SK-N-SH (cell line): ENCODE measurements around the gene CCSER1. TPM values are rescaled to one million over a fixed set of nuclear protein-coding genes. Genes with fewer than 3 reads are reported as not detected.

Source experiments
- CTCF ChIA-PET: fragments of 300-600, 350-600 bp; formaldehyde crosslinking; extraction: SDS; loops from one replicate; lab custom pipeline; 2021; lab: Yijun Ruan, JAX
- POLR2A ChIA-PET: fragments of 350-600 bp; sonication (Branson Sonifier 250); formaldehyde crosslinking; extraction: SDS; loops from one replicate; lab custom pipeline; 2020; ENCODE audit warnings: antibody characterized with exemption, inconsistent platforms; lab: Yijun Ruan, JAX
- DNase-seq: peaks from one replicate; pipeline ENCODE4 v3.0.0; 2012
- H2AFZ ChIP-seq: fragments of 200-600 bp; sonication (generic); 2 replicates; pipeline ENCODE4 v1.8.1; 2016; ENCODE audit warnings: antibody characterized with exemption, mild to moderate bottlenecking, low read depth
- H3F3A ChIP-seq: fragments of 200-600 bp; sonication (generic); replicated peaks from 2 replicates; pipeline ENCODE3; 2016; ENCODE audit warnings: antibody characterized with exemption, mild to moderate bottlenecking; ENCODE audit not compliant: insufficient read depth
- H3K27ac ChIP-seq, 2 experiments: fragments of 200-500 bp in 1 of 2; fragments of 200-600 bp in 1 of 2; sonication (Bioruptor generic) in 1 of 2; sonication (generic), shearing (Covaris generic) in 1 of 2; 2 replicates each; pipeline versions ENCODE4 v1.5.1 to v1.6.1; 2014 to 2016; ENCODE audit warnings: low read depth in 2 of 2, inconsistent platforms in 1 of 2, low read length in 1 of 2, mild to moderate bottlenecking in 1 of 2, mixed read lengths in 1 of 2
- H3K27me3 ChIP-seq: fragments of 200-600 bp; sonication (generic), shearing (Covaris generic); 2 replicates; pipeline ENCODE4 v1.6.1; 2016; ENCODE audit warnings: mixed run types; ENCODE audit not compliant: insufficient read depth
- H3K36me3 ChIP-seq, 2 experiments: fragments of 200-500 bp in 1 of 2; fragments of 200-600 bp in 1 of 2; sonication (Bioruptor generic) in 1 of 2; sonication (generic) in 1 of 2; replicated peaks in 1 of 2; 2 replicates each; pipeline versions ENCODE3 to v1.5.1; 2014 to 2016; ENCODE audit warnings: low read length in 1 of 2, mild to moderate bottlenecking in 1 of 2; ENCODE audit not compliant: insufficient read depth in 2 of 2, control insufficient read depth in 1 of 2
- H3K4me1 ChIP-seq, 2 experiments: fragments of 200-500 bp in 1 of 2; fragments of 200-600 bp in 1 of 2; sonication (Bioruptor generic) in 1 of 2; sonication (generic), shearing (Covaris generic) in 1 of 2; 2 replicates each; pipeline versions ENCODE4 v1.5.1 to v1.6.1; 2014 to 2016; ENCODE audit warnings: low read depth in 1 of 2, low read length in 1 of 2, mixed run types in 1 of 2; ENCODE audit not compliant: insufficient read depth in 2 of 2, control insufficient read depth in 1 of 2
- H3K4me2 ChIP-seq: fragments of 200-600 bp; sonication (generic), shearing (Covaris generic); 2 replicates; pipeline ENCODE4 v1.6.1; 2017; ENCODE audit warnings: mixed run types
- H3K4me3 ChIP-seq, 2 experiments: fragments of 200-500 bp in 1 of 2; fragments of 200-600 bp in 1 of 2; sonication (Bioruptor generic) in 1 of 2; sonication (generic), shearing (Covaris generic) in 1 of 2; 2 replicates each; pipeline versions ENCODE4 v1.5.1 to v1.8.1; 2014 to 2016; ENCODE audit warnings: low read depth in 2 of 2, inconsistent platforms in 1 of 2, low read length in 1 of 2, mild to moderate bottlenecking in 1 of 2, mixed read lengths in 1 of 2, moderate library complexity in 1 of 2
- H3K79me2 ChIP-seq: fragments of 200-600 bp; sonication (generic); 2 replicates; pipeline ENCODE4 v1.8.1; 2017; ENCODE audit warnings: mild to moderate bottlenecking; ENCODE audit not compliant: insufficient read depth
- H3K9ac ChIP-seq: fragments of 200-600 bp; sonication (generic); 2 replicates; pipeline ENCODE4 v1.6.1; 2017; ENCODE audit warnings: mixed run types
- H3K9me2 ChIP-seq: fragments of 200-600 bp; sonication (generic); 2 replicates; pipeline ENCODE4 v1.6.1; 2017; ENCODE audit warnings: mixed run types
- H3K9me3 ChIP-seq: fragments of 200-600 bp; sonication (generic); 2 replicates; pipeline ENCODE4 v1.6.1; 2017; ENCODE audit warnings: mixed run types, mild to moderate bottlenecking, moderate library complexity
- H4K20me1 ChIP-seq: fragments of 200-600 bp; sonication (generic); 2 replicates; pipeline ENCODE4 v1.6.1; 2017; ENCODE audit warnings: mild to moderate bottlenecking, mixed run types; ENCODE audit not compliant: insufficient read depth
- ELF1 ChIP-seq: IDR thresholded peaks from 2 replicates; pipeline ENCODE4 v1.4.0; 2012
- FOSL2 ChIP-seq: IDR thresholded peaks from 2 replicates; pipeline ENCODE4 v1.4.0; 2012; ENCODE audit warnings: low read depth, mild to moderate bottlenecking, moderate library complexity, borderline replicate concordance
- FOXJ3 ChIP-seq: sonication (generic); formaldehyde crosslinking; IDR thresholded peaks from 2 replicates; pipeline ENCODE4 v1.5.1; 2020; ENCODE audit warnings: mild to moderate bottlenecking, missing genetic modification reagents
- GABPA ChIP-seq: IDR thresholded peaks from 2 replicates; pipeline ENCODE4 v1.4.0; 2012; ENCODE audit warnings: low read depth, mild to moderate bottlenecking
- JUND ChIP-seq: IDR thresholded peaks from 2 replicates; pipeline ENCODE4 v1.4.0; 2012
- NRF1 ChIP-seq: IDR thresholded peaks from 2 replicates; pipeline ENCODE4 v1.6.1; 2012; ENCODE audit warnings: low read depth, mild to moderate bottlenecking, low read length
- POLR2AphosphoS5 ChIP-seq: IDR thresholded peaks from 2 replicates; pipeline ENCODE4 v1.6.1; 2012; ENCODE audit warnings: low read depth, low read length
- RAD21 ChIP-seq: IDR thresholded peaks from 2 replicates; pipeline ENCODE4 v1.6.1; 2012; ENCODE audit warnings: mild to moderate bottlenecking, low read length
- RXRA ChIP-seq: IDR thresholded peaks from 2 replicates; pipeline ENCODE4 v1.4.0; 2012; ENCODE audit warnings: low read depth, mild to moderate bottlenecking, borderline replicate concordance
- SMC3 ChIP-seq: IDR thresholded peaks from 2 replicates; pipeline ENCODE4 v1.6.1; 2012; ENCODE audit warnings: low read depth, low read length, improper control_type of control experiment
- WGBS: methylation state at CpG from one replicate; pipeline ENCODE4 v1.1.6; 2017; ENCODE audit warnings: low lambda C conversion rate; 5-methylcytosine and 5-hydroxymethylcytosine counted together
- polyA plus RNA-seq, 3 experiments: library from polyadenylated mRNA; depleted of rRNA; stranded (reverse); fragments of >200 nt; gene quantifications; 2 replicates each; pipeline ENCODE4 v1.2.3, GENCODE V29; 2012
- TF ChIP-seq, protein P1 (sequence below): fragments of 200-600 bp; sonication (generic); IDR thresholded peaks from 2 replicates; pipeline ENCODE4 v1.6.1; 2017; ENCODE audit warnings: antibody characterized with exemption, mild to moderate bottlenecking, moderate library complexity
- TF ChIP-seq, protein P2 (sequence below): IDR thresholded peaks from 2 replicates; pipeline ENCODE4 v1.4.0; 2012; ENCODE audit warnings: low read depth, borderline replicate concordance

The CCSER1 gene
- polyA plus RNA-seq, 1 of the 3 experiments (the other 2 are of a cell fraction): 0.05 TPM

DNA sequence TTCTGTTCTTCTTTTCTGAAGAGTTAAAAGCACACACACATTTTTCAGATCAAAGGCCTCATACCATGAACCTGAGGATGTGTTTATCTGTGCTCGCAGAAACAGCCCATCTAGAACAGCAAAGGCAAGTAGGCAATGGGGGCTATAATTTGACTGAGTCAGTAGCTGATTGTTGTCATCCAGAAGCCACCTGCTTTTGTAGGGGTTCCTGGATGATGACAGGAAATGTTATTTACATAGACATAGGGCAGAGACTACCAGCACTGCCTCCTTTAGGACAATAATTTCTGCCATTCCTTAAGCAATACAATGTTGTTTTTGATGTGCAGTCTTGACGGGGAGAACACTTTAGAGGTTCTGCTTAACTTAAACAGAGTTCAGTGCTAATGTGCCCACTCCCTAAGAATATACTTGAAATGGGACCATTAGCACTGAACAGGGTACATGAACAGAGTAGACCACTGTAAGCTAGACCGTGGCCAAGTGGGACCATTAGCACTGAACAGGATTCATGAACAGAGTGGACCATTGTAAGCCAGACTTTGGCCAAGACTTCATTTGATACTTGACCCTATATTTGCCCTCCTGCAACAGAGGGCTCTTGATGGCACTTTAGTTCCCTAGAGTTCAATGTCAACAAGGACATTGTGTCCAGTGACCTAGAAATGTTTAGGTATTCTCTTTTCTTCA is 42.8 kb upstream of the CCSER1 start:
- H3K9me2 ChIP-seq: no peaks in the 10 kb centered on the region
- no peak overlapping the region for H3K4me3 ChIP-seq
- ChIA-PET CTCF (no interaction called here), POLR2A (no interaction called here)
- no peaks in the 10 kb centered on the region for H3K27me3 ChIP-seq
- H3K79me2 ChIP-seq: no peaks in the 10 kb centered on the region
- H3K4me2 ChIP-seq: no peak overlapping the region
- no peak for DNase-seq
- H2AFZ ChIP-seq: no peak overlapping the region
- H3K36me3 ChIP-seq: no peaks in the 10 kb centered on the region
- H3K9ac ChIP-seq: no peak overlapping the region
- TF ChIP-seq SMC3 (no peak), JUND (no peak), NRF1 (no peak), RXRA (no peak), FOSL2 (no peak), FOXJ3 (CRISPR knock-in tag) (no peak), POLR2AphosphoS5 (no peak), RAD21 (no peak)
- TF ChIP-seq, protein P1, sequence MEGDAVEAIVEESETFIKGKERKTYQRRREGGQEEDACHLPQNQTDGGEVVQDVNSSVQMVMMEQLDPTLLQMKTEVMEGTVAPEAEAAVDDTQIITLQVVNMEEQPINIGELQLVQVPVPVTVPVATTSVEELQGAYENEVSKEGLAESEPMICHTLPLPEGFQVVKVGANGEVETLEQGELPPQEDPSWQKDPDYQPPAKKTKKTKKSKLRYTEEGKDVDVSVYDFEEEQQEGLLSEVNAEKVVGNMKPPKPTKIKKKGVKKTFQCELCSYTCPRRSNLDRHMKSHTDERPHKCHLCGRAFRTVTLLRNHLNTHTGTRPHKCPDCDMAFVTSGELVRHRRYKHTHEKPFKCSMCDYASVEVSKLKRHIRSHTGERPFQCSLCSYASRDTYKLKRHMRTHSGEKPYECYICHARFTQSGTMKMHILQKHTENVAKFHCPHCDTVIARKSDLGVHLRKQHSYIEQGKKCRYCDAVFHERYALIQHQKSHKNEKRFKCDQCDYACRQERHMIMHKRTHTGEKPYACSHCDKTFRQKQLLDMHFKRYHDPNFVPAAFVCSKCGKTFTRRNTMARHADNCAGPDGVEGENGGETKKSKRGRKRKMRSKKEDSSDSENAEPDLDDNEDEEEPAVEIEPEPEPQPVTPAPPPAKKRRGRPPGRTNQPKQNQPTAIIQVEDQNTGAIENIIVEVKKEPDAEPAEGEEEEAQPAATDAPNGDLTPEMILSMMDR: no peak
- TF ChIP-seq, protein P2, sequence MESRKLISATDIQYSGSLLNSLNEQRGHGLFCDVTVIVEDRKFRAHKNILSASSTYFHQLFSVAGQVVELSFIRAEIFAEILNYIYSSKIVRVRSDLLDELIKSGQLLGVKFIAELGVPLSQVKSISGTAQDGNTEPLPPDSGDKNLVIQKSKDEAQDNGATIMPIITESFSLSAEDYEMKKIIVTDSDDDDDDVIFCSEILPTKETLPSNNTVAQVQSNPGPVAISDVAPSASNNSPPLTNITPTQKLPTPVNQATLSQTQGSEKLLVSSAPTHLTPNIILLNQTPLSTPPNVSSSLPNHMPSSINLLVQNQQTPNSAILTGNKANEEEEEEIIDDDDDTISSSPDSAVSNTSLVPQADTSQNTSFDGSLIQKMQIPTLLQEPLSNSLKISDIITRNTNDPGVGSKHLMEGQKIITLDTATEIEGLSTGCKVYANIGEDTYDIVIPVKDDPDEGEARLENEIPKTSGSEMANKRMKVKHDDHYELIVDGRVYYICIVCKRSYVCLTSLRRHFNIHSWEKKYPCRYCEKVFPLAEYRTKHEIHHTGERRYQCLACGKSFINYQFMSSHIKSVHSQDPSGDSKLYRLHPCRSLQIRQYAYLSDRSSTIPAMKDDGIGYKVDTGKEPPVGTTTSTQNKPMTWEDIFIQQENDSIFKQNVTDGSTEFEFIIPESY: no peak
- H4K20me1 ChIP-seq: no peaks in the 10 kb centered on the region
- no peaks in the 10 kb centered on the region for H3F3A ChIP-seq
- 64% methylated on average over 3 of the region's 3 CpGs for WGBS
- no peaks in the 10 kb centered on the region for H3K9me3 ChIP-seq
- no peak overlapping the region for H3K27ac ChIP-seq
- peaks cover 0 to 1% of the 10 kb centered on the region in 2 experiments; a peak in 2 of 4 replicates for H3K4me1 ChIP-seq

DNA sequence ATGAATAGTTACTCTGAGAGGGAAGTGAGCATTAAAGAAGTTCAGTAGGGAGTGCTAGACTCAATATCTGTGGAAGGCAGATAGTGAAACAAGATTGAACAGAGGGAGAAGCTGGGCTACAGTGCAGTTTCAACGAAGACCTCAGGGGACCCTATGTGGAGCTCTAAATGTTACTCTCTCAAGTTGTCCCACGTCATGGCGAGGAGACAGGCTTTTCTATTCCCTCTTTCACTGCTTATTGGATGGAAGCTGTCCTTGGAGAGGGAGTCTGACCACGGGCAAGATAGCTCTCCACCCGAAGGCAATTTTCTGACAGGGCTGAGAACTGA is 42.3 kb upstream of the CCSER1 start:
- no peak overlapping the region for H3K4me3 ChIP-seq
- 42% methylated on average over 5 of the region's 5 CpGs for WGBS
- no peak overlapping the region for H3K9ac ChIP-seq
- CTCF ChIA-PET: no interaction called here
- POLR2A ChIA-PET: no interaction called here
- no peaks in the 10 kb centered on the region for H3K79me2 ChIP-seq
- no peak overlapping the region for H3K27ac ChIP-seq
- no peaks in the 10 kb centered on the region for H3K36me3 ChIP-seq
- TF ChIP-seq ELF1 (no peak), SMC3 (no peak), GABPA (no peak)
- H4K20me1 ChIP-seq: no peaks in the 10 kb centered on the region
- no peak for DNase-seq
- H3K9me3 ChIP-seq: no peaks in the 10 kb centered on the region
- H3K27me3 ChIP-seq: no peaks in the 10 kb centered on the region
- no peaks in the 10 kb centered on the region for H3K9me2 ChIP-seq
- H3K4me1 ChIP-seq: no peaks in the 10 kb centered on the region; a peak in 1 of 4 replicates
- no peak overlapping the region for H3K4me2 ChIP-seq
- no peak overlapping the region for H2AFZ ChIP-seq
- H3F3A ChIP-seq: no peaks in the 10 kb centered on the region
